ENCODE measurements around the gene MYO5B.

- TF ChIP-seq, protein P1, sequence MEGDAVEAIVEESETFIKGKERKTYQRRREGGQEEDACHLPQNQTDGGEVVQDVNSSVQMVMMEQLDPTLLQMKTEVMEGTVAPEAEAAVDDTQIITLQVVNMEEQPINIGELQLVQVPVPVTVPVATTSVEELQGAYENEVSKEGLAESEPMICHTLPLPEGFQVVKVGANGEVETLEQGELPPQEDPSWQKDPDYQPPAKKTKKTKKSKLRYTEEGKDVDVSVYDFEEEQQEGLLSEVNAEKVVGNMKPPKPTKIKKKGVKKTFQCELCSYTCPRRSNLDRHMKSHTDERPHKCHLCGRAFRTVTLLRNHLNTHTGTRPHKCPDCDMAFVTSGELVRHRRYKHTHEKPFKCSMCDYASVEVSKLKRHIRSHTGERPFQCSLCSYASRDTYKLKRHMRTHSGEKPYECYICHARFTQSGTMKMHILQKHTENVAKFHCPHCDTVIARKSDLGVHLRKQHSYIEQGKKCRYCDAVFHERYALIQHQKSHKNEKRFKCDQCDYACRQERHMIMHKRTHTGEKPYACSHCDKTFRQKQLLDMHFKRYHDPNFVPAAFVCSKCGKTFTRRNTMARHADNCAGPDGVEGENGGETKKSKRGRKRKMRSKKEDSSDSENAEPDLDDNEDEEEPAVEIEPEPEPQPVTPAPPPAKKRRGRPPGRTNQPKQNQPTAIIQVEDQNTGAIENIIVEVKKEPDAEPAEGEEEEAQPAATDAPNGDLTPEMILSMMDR (IDR thresholded peaks at IDR 0.05; ENCODE audit: low read depth, low read length, missing input control) = no peak
- TF ChIP-seq GABPA (IDR thresholded peaks at IDR 0.05 in 1 of 2, conservative IDR thresholded peaks at IDR 0.05 in 1 of 2) (no peak), MAX (IDR thresholded peaks at IDR 0.05) (no peak), ATF3 (IDR thresholded peaks at IDR 0.05) (no peak), NR2F2 (IDR thresholded peaks at IDR 0.05) (no peak)
Measured at GRCh38 chr18:49854681-49855080, 340.3 kb downstream of the MYO5B start.

Data from liver (tissue), 3 donors.